CD4-positive, alpha-beta T cell treated with Interleukin-17A for 1 hour (primary cell): Measurements from ENCODE around the gene PAQR5.
"Not testable (repeated sequence)": the region's sequence is repeated elsewhere in the genome, so short reads cannot be mapped to it uniquely, and the experiment has no call there.

Experiments
- DNase-seq: peaks from one replicate; pipeline ENCODE4 v3.0.0-alpha.2; 2020

PAQR5 gene

GRCh38 chr15:69317392-69317841, 18.7 kb downstream of the PAQR5 start:
- no peak for DNase-seq

- DNase-seq, result no peak
Measured at GRCh38 chr15:69318033-69318432, 19.3 kb downstream of the PAQR5 start.

DNA sequence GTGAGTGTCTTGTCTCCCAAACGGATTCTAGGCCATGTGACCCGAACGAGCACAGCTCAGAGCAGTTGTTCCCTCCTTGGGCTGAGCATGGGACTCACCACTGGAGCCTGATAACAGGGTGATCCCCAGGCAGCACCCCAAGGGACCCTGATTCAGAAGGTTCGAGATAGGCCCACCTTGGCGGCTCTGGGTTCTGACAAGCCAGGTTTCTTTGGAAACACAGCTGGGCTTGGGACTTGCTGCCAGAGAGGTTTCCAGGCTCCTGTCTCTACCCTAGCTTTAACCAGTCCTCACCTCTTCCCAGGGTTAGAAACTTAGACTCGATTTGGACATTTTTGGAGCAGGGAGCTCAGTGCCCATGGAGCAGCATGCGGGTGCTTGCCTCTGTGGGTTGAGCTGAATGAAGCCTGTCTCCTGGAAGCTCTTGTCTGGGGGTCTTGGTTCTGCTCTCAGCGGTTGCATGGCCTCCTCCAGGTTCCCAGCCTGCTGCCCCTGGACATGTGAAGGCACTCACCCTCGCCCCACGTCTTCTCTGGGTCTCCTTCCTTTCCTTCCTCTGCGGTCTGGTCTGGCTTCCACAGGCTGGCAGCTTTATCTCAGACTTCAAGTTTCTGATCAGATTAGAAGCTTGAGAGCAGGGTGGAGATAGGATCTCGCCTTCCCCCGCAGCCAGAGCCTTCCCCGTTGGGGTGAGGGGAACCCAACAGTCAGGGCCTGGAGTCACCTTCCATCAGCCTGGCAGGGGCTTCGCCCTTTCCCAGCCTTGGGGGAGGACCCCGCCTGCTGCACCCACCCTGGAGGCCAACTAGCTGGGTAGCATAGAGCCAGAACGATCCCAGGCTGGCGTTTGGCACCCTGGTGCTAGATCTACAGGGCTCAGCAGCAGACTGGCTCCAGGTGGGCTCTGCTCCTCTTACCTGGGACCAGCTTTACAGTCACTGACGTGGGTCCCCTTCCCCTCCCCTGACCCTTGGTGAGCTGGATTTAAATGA, 21.0 kb downstream of the PAQR5 start:
- no peak for DNase-seq

- no peak for DNase-seq
Measured at GRCh38 chr15:69320977-69321554, 22.4 kb downstream of the PAQR5 start.

DNA sequence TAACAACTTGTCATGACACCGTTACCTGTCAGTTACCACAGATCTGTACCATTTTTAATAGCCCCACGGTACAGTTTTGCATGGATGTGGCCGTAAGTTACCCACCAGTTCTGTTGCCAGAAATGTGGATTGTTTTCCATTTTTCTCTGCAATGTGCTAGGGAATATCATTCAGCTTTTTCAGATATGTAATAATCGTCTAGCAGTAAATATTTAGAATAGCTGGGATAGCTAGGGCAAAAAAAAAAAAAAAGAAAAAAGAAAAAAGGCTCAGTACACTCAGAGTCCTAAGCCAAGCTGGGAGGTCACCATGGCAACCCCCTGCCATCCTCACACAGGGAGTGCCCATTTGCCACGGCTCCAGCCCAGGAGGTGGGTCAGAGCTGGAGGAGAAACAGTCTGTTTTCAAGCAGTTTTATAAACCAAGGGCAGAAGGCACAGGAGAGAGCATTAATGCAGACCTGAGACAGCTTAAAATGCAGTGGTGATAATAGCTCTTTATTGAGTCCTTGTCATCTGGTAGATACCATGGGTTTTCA, 25.2 kb downstream of the PAQR5 start:
- DNase-seq, result no peak

GRCh38 chr15:69324565-69324964, 25.9 kb downstream of the PAQR5 start:
- no peak for DNase-seq

DNA sequence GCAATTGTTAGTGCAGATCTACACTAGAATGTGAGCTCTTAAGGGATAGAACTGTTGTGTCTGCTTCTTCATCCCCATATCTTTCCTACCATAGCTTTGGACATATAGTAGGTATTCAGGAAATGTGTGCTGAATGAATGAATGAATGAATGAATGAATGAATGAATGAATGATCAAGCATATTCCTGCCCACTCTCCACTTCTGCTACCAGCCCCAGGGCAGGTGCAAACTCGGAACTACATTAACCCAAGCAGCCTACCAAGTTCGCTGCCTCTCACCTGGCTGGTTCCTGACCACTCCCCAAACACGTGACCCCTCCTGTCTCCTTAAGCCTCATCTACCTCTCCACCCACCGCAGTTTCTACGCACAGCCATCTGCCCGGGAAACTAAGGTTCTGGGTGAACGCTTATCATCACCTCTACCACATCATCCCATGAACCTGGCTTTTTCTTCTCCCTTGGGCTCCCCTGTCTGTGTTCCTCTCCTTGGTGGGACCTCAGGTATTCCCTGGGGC, 26.8 kb downstream of the PAQR5 start:
- DNase-seq, result no peak

DNA sequence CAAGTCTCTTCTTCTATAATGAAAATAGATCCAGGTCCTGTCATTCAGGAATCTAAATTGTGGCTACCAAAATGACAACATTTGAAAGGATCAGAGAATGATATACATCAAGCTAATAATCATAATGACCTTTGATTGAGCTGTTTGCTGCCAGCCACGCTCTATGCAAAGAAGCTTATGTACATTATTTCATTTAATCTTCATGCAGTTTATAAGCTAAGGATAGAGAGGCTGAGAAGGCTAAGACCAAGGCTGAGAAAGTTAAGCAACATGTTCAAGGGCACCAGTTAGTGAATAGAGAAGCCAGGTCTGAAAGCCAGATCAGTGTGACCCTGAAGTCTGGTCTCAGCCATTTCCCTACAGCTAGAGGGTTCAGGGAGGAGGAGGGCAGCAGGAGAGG, 29.4 kb downstream of the PAQR5 start:
- DNase-seq, result no peak

GRCh38 chr15:69328739-69329138, 30.0 kb downstream of the PAQR5 start:
- no peak for DNase-seq

DNA sequence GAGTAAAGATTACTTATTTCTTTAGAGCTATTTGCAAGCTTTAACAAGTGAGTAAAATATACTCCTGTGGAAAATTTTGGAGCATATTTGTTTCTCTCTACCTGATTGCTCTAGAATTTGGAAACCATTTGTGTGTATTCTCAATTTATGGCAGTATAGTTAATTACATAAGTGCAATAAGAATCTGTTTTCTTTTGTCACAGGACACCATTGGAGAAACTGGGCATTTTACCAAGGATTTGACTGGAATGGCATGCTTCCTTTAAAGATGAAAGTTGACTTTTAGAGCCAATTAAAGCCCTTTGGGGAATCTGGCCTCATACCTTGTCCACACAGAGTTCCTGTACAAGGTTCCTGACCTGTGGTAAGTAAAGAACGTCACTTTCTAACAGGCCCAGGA, 38.4 kb downstream of the PAQR5 start:
- DNase-seq, result no peak

DNA sequence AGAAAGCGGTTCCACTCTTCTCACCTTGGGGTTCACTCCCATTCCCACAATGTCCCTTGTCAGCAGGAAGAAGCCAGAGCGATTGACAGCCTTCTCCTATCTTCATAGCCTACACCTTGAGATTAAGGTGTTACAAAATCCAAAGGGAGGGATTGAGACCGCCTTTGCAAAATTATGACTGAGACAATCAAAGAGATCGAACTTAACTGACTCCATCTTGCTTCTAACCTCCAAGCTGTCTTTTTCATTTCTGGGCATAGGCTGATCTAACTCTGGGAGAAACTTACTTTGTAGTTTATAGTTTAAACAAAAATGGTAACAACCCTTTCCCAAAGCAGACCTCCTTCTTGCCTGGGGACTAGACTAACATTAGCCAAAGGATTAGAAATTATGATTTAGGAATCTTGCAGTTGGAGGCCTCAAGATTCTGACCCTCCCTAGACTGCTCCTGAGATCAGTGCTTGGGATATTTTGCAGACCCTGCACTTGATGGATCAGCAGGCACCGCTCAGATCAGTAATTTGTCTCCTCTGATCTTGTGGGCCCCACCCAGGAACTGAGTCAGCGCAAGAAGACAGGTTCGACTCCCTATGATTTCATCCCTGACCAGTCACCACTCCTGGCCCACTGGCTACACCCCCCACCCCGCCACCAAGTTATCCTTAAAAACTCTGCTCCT, 40.0 kb downstream of the PAQR5 start:
- DNase-seq, result no peak

GRCh38 chr15:69339214-69339543, 40.5 kb downstream of the PAQR5 start:
- DNase-seq, result not testable (repeated sequence)

DNA sequence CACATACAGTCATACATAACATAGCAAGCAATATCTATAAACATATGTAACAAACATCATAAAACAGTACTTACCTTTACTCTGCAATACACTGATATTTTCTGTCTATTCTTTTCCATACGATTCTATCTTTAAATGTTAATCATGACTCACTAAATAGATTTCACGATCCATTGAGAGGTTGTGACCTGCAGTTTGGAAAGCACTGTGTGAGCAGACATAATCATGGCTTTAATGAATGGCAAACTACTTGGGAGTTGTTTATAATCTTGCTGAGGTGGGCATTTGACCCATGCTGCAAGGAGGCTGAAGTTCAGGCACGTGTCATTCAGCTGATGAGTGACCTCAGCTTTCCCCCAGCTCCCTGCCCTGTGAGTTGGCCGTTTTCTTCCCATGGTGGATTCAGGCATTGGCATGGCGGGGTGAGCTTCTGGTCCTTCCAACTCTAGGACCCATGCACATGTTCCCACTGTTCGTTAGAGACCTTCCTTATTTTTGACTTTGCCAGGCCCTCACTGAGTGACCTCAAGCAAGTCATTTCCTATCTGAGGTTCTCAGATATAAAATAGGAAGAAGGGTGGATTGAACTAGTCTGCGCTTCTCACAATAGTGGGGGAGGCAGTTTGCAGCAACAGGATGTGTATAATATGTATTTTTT, 41.7 kb downstream of the PAQR5 start:
- DNase-seq, result no peak

DNA sequence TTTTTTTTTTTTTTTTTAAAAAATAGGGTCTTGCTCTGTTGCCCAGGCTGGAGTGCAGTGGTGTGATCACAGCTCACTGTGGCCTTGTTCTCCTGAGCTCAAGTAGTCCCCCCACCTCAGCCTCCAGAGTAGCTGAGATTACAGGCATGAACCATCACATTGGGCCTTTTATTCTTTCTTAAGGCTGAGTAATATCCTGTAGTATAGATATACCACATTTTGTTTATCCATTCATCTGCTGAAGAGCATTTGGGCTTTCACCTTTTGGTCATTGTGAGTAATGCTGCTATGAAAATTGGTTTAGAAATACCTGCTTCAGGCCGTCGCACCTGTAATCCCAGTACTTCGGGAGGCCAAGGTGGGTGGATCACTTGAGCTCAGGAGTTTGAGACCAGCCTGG, 42.6 kb downstream of the PAQR5 start:
- no peak for DNase-seq

- no peak for DNase-seq
Measured at GRCh38 chr15:69342460-69343076, 43.9 kb downstream of the PAQR5 start.

DNA sequence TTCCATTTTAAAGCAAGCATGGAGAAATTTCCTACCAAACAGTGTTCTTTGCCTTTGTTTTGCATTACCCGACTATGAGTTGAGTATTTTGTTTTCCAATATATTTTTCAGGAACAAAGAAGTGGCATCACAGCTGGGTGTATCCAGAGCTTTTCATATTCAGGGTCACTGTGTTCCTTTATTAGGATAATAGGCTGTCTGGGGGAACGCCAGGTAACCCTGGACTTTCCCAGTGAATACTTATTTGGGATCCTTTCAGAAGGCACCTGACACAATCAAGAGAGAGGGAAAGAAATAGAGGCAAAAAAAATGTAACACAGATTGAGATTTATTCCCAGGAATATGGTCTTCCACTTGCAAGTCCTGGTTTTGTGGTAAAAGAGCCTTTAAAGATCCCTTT, 44.4 kb downstream of the PAQR5 start:
- DNase-seq, result no peak

DNA sequence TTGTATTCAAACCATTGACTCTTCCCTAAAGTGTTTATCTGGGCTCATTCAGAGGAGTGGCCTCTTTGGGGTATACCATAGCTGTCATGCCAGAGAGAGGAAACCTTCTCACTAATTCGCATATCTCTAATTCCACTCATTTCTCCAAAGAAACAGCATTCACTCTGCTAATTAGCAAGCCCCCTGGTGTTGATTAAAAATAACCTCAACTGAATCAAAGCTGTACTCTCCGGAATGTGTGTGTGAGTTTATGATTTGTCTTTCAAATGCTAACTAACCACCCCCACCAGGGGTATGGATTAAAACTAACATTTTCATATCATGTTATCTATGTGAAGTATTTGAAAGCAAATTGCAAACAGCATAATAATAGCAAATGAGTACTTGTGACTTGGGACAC, 45.5 kb downstream of the PAQR5 start:
- no peak for DNase-seq

- DNase-seq, result no peak
Measured at GRCh38 chr15:69346112-69346511, 47.4 kb downstream of the PAQR5 start.

- DNase-seq, result no peak
Measured at GRCh38 chr15:69351333-69351732, 52.6 kb downstream of the PAQR5 start.

DNA sequence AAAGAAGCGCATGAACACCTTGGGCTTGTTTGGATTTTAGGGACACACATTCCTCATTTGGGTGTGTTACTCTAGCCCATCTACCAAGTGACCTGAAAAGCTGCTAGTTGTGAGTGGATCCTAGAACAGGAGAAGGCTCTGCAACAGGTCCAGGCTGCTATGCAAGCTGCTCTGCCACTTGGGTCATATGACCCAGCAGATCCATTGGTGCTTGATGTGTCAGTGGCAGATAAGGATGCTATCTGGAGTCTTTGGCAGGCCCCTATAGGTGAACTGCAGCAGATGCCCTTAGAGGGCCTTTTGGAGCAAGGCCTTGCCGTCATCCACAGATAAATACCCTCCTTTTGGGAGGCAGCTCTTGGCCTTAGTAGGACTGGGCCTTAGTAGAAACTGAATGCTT, 53.2 kb downstream of the PAQR5 start:
- no peak for DNase-seq

DNA sequence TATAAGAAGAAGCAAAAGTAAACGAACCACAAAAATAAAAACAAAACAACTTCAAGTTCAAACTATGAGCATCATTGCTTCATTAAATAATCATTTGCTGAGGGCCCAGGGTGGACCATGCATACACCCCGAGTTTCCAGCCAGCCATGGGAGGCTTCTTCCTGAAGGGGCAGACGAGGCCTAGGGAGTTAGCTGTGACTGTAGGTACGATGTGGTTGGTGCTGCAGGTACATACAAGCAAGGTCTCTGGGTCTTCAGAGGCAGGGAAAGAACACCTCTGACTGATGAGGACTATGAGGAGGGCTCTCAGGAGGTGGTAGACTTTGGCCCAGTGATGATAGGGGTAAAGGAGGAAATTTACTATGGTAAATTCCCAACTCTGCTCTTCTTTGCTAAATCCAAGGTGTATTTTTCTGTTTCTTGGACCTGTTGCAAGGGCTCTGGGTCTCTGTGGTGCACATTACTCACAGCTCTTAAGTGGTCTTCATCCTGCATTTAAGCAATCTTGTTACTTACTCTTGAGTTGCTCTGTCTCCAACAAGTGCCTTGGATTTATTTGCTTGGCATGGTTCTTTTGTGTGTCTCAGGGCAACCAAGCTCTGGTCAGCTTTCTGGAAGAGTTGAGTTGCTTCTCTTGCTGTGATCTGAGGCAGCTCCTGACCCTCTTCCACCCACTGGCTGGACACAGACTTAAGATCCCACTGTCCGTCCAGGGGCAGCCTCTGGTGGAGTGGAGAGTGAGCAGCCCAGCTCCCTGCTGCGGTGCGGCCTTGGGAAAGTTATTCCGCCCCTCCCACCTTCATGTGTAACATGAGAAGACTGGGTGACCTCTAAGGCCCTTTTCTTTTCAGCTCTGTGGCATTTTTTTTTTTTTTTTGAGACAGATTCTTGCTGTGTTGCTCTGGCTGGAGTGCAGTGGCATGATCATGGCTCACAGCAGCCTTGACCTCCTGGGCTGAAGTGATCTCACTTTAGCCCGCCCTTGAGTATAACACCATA, 59.4 kb downstream of the PAQR5 start:
- DNase-seq, result no peak
